Skin epidermis (tissue), 12 donors: ENCODE results near the gene TLX1.

Source experiments
- H3K27ac ChIP-seq, 21 experiments: fragments of 200-600 bp; sonication (generic) in 11 of 21; one replicate each; pipeline ENCODE4 v1.5.0; 2020; ENCODE audit warnings: mild to moderate bottlenecking in 3 of 21, inconsistent platforms in 2 of 21, moderate library complexity in 2 of 21
- H3K4me3 ChIP-seq, 7 experiments: fragments of 200-600 bp; sonication (generic) in 2 of 7; one replicate each; pipeline ENCODE4 v1.5.0; 2020; ENCODE audit warnings: inconsistent platforms in 2 of 7, mild to moderate bottlenecking in 2 of 7, moderate library complexity in 1 of 7

The TLX1 gene

GRCh38 chr10:101131962-101132635, 999 bp downstream of the TLX1 start:
- no peak overlapping the region for H3K27ac ChIP-seq
- H3K4me3 ChIP-seq: peak overlapping the region in 1 of 7 experiments; percentile 23

GRCh38 chr10:101132636-101133473, 1.8 kb downstream of the TLX1 start:
- Histone ChIP-seq H3K27ac (no peak overlapping the region), H3K4me3 (no peak overlapping the region)

- Histone ChIP-seq H3K4me3 (no peak overlapping the region), H3K27ac (no peak overlapping the region)
These were observed 2.6 kb downstream of the TLX1 start for GRCh38 chr10:101133489-101134298.

GRCh38 chr10:101134299-101135127, 3.4 kb downstream of the TLX1 start:
- Histone ChIP-seq H3K27ac (no peak overlapping the region), H3K4me3 (peak overlapping the region in 2 of 7 experiments; percentile 7 to 10)

GRCh38 chr10:101135141-101136006, 4.3 kb downstream of the TLX1 start:
- H3K27ac ChIP-seq: no peak overlapping the region
- H3K4me3 ChIP-seq: peak overlapping the region in 2 of 7 experiments; percentile 7 to 10

GRCh38 chr10:101136007-101136707, 5.1 kb downstream of the TLX1 start:
- Histone ChIP-seq H3K27ac (no peak overlapping the region), H3K4me3 (no peak overlapping the region)

- Histone ChIP-seq H3K27ac (no peak overlapping the region), H3K4me3 (no peak overlapping the region)
These were observed 5.6 kb downstream of the TLX1 start for GRCh38 chr10:101136708-101137121.

- H3K4me3 ChIP-seq: no peak overlapping the region
- H3K27ac ChIP-seq: no peak overlapping the region
These were observed 6.2 kb downstream of the TLX1 start for GRCh38 chr10:101137271-101137670.

- H3K27ac ChIP-seq: no peak overlapping the region
- H3K4me3 ChIP-seq: no peak overlapping the region
These were observed 7.8 kb downstream of the TLX1 start for GRCh38 chr10:101138788-101139420.

GRCh38 chr10:101139421-101139911, 8.4 kb downstream of the TLX1 start:
- Histone ChIP-seq H3K27ac (no peak overlapping the region), H3K4me3 (no peak overlapping the region)

GRCh38 chr10:101140084-101140949, 9.2 kb downstream of the TLX1 start:
- H3K4me3 ChIP-seq: no peak overlapping the region
- H3K27ac ChIP-seq: no peak overlapping the region

- H3K4me3 ChIP-seq: no peak overlapping the region
These were observed 10.0 kb downstream of the TLX1 start for GRCh38 chr10:101140950-101141615.

GRCh38 chr10:101141616-101142532, 10.8 kb downstream of the TLX1 start:
- Histone ChIP-seq H3K4me3 (no peak overlapping the region), H3K27ac (no peak overlapping the region)

More at GRCh38 chr10:101140950-101141615, 10.0 kb downstream of the TLX1 start:
- no peak overlapping the region for H3K27ac ChIP-seq

GRCh38 chr10:101142533-101143344, 11.6 kb downstream of the TLX1 start:
- Histone ChIP-seq H3K27ac (no peak overlapping the region), H3K4me3 (no peak overlapping the region)
